ENCODE data around the gene CMTM6. TPM values are rescaled to one million over a fixed set of nuclear protein-coding genes. Genes with fewer than 3 reads are reported as not detected.
"Not testable (repeated sequence)": the region's sequence is repeated elsewhere in the genome, so short reads cannot be mapped to it uniquely, and the experiment has no call there.

The CMTM6 gene
- total RNA-seq, 2 experiments from 2014 or later: 33.6 to 48.0 TPM

DNA sequence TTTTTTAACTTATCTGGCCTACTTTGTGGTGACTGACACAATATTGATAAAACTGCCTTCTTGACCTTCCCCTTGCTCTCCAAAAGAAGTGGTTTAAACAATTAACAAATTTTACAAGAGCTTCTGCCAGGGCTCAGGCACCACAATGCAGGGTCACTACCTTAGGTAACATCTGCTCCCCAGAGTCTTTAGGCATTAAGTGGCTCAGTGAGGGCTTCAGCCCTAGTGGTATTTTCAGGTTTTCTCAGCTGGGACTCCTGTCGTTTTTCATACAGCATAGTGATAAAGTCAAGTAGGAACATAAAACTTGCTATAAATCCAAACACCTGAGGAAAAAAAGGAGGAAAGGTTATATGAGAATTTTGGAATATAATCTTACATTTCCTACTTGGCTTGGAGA lies 18.9 kb downstream of the CMTM6 start:
- ATAC-seq: no peak
- intact Hi-C loops (cut with DNase I, micrococcal nuclease): no loop called here
- no peak for DNase-seq
- CTCF ChIA-PET: interaction anchor here (1.3 kb wide), 1 partner anchor 18 kb away, joined by 4 read pairs; no protein-coding TSS in a partner anchor
- H3K9me3 Mint-ChIP-seq (ENCODE audit: low read depth): no peaks in the 10 kb centered on the region
- POLR2A ChIA-PET: no interaction called here
- H3K4me1 Mint-ChIP-seq: peaks cover 26% of the 10 kb centered on the region
- no peak overlapping the region for H3K4me3 Mint-ChIP-seq
- no peak overlapping the region for H3K27ac Mint-ChIP-seq
- peaks cover 65% of the 10 kb centered on the region for H3K36me3 Mint-ChIP-seq (ENCODE audit: low read depth)
- no peaks in the 10 kb centered on the region for H3K27me3 Mint-ChIP-seq

DNA sequence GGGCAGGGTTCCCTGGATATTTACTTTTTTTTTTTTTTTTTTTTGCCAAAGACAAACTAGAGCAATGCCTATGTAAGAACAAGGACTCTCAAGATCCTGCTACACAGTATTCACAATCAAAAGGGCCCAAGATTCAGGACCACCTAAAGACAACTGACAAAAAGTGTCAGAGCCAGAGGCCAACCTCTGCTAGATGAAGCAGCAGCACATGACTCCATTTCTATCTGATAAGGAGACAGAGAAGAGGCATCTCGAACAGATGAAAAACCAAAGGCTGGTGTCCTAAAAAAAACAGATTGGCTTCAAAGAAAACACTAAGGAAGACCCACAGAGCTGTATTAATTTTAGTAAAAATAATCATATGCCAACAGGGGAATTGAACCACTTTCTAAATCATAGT lies 20.0 kb downstream of the CMTM6 start:
- no peaks in the 10 kb centered on the region for H3K9me3 Mint-ChIP-seq (ENCODE audit: low read depth)
- ChIA-PET POLR2A (no interaction called here), CTCF (interaction anchor here (1.0 to 1.3 kb wide), 3 partner anchors 13 to 305 kb away, joined by 3 to 5 read pairs (median 5); no protein-coding TSS in a partner anchor)
- H3K27me3 Mint-ChIP-seq: no peaks in the 10 kb centered on the region
- intact Hi-C loops (cut with DNase I, micrococcal nuclease): no loop called here
- H3K36me3 Mint-ChIP-seq (ENCODE audit: low read depth): peaks cover 63% of the 10 kb centered on the region
- peaks cover 28% of the 10 kb centered on the region for H3K4me1 Mint-ChIP-seq
- no peak overlapping the region for H3K4me3 Mint-ChIP-seq
- H3K27ac Mint-ChIP-seq: no peak overlapping the region
- DNase-seq: no peak
- no peak for ATAC-seq

DNA sequence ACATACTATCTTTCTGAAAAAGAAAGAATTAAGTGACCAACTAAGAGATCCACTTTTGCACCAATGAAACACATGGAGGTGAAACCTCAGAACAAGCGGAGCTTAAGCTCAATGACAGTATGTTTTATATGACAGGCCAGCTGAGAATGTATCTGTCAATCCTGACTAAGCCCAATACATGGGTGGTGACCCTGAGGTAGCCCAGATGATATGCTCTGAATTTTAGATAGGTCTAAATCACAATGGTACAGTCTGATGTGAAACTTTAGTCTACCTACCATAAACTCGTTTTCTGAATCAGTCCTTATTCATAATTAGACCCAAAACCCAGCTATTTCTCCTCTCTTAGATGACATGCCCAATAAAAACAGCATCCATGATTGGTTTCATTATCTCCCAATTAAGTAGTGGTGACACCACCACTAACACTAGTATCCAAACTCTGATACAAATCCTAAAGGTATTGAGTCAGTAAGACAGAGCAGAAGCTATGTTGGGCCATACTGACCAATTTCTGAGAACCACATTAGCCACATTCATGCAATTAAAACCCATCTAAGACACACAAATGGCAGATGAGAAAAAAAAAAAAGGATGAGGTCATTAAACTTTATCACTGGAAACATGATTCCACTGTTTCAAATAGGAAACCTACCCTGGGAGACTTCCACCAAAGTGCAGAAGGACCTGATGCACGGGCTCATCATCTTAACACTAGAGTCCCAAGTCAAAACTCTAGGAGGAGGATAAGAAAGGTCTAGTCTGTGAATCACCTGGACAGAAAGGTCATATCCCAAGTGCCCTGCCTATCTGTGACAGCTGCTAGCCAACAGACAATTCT lies 20.6 kb downstream of the CMTM6 start:
- Mint-ChIP-seq H3K4me1 (peaks cover 32% of the 10 kb centered on the region), H3K9me3 (ENCODE audit: low read depth) (no peaks in the 10 kb centered on the region), H3K27me3 (no peaks in the 10 kb centered on the region), H3K4me3 (no peak overlapping the region), H3K36me3 (ENCODE audit: low read depth) (peaks cover 67% of the 10 kb centered on the region), H3K27ac (no peak overlapping the region)
- DNase-seq: no peak
- peak; percentile 85 for ATAC-seq
- intact Hi-C loops (cut with DNase I, micrococcal nuclease): no loop called here
- CTCF ChIA-PET: interaction anchor here (1.1 to 1.3 kb wide), 3 partner anchors 12 to 305 kb away, joined by 4 to 5 read pairs (median 5); no protein-coding TSS in a partner anchor
- POLR2A ChIA-PET: no interaction called here

DNA sequence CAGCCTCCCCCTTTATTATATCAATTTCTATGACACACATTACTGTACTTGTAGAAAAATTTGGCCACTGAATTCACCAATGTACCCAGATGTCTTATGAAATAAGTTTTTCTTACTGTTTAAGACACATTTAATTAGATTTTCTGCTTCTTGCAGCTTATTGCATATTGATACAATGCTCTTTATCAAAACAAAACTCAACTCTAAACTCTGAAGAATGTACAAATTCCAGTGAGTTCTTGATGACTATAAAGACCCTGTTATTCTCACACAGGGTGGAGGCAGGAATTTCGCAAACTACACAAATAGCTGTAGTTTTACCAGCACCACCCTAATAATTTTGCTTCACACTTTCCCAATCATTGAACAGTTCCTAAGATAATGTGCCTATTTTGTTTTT lies 22.0 kb downstream of the CMTM6 start:
- H3K36me3 Mint-ChIP-seq (ENCODE audit: low read depth): peaks cover 64% of the 10 kb centered on the region
- no peak overlapping the region for H3K4me3 Mint-ChIP-seq
- no peak for ATAC-seq
- H3K27me3 Mint-ChIP-seq: no peaks in the 10 kb centered on the region
- DNase-seq: no peak
- peaks cover 35% of the 10 kb centered on the region for H3K4me1 Mint-ChIP-seq
- CTCF ChIA-PET: no interaction called here
- H3K27ac Mint-ChIP-seq: no peak overlapping the region
- no peaks in the 10 kb centered on the region for H3K9me3 Mint-ChIP-seq (ENCODE audit: low read depth)
- POLR2A ChIA-PET: interaction anchor here (0.6 kb wide), 1 partner anchor 70 kb away, joined by 7 read pairs; no protein-coding TSS in a partner anchor
- intact Hi-C loops (cut with DNase I, micrococcal nuclease): no loop called here

DNA sequence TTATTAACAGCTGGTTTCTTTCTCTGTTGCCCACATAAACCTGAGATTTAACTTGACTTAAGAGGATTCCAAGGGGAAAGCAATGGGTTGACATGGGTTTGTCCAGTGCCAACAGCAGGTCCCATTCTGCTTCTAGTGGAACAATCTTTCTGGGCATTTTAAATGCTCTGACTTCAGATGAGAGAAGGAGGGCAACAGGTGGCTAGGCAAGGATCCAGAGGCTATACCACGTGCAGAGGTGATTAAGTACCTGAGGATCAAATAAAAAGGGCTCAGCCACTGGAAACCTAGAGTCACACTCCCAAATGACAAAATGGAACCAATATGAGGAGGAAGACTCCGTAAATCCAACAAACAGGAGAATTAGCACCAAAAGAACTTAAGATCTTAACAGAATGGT lies 28.5 kb downstream of the CMTM6 start:
- intact Hi-C loops (cut with DNase I, micrococcal nuclease): no loop called here
- ChIA-PET POLR2A (no interaction called here), CTCF (interaction anchor here (1.5 kb wide), 1 partner anchor 99 kb away, joined by 4 read pairs; no protein-coding TSS in a partner anchor)
- Mint-ChIP-seq H3K36me3 (ENCODE audit: low read depth) (peaks cover 42% of the 10 kb centered on the region), H3K9me3 (ENCODE audit: low read depth) (no peaks in the 10 kb centered on the region), H3K27ac (no peak overlapping the region), H3K27me3 (no peaks in the 10 kb centered on the region), H3K4me1 (peaks cover 48% of the 10 kb centered on the region), H3K4me3 (no peak overlapping the region)
- DNase-seq (no peak), ATAC-seq (no peak)

DNA sequence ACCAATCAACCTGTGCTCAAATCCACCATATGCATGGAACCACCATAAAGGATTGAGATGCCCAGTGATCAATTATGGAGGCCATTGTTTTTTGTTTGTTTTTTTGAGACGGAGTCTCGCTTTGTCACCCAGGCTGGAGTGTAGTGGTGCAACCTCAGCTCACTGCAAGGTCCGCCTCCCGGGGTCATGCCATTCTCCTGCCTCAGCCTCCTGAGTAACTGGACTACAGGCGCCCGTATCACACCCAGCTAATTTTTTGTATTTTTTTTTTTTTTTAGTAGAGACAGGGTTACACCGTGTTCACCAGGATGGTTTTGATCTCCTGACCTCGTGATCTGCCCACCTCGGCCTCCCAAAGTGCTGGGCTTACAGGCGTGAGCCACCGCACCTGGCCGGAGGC lies 30.5 kb downstream of the CMTM6 start:
- CTCF ChIA-PET: interaction anchor here (1.1 kb wide), 1 partner anchor 13 kb away, joined by 3 read pairs; no protein-coding TSS in a partner anchor
- POLR2A ChIA-PET; H3K27ac Mint-ChIP-seq; ATAC-seq; H3K4me3 Mint-ChIP-seq; H3K9me3 Mint-ChIP-seq (ENCODE audit: low read depth); intact Hi-C loops (cut with DNase I, micrococcal nuclease); DNase-seq; H3K27me3 Mint-ChIP-seq: not testable (repeated sequence)
- peaks cover 26% of the 10 kb centered on the region for H3K36me3 Mint-ChIP-seq (ENCODE audit: low read depth)
- peaks cover 49% of the 10 kb centered on the region for H3K4me1 Mint-ChIP-seq

DNA sequence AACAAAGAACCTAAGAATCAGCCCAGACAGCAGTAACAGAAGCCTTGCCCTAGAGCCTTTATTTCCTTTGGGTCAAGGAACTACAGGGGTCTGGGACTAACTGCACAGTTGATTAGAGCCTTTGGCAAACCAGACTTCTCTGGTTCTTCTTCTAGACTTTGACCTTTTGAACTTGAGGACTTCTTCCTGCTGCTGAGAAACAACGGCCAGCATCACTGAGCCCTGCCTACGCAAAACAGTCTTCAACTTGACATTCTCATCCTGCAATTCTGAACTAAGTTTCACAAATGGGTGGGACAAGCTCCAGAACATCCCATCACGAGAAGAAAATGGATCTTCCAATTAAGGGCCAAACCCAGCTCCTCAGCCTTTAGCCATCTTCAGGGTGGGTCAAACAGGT lies 31.4 kb downstream of the CMTM6 start:
- intact Hi-C loops (cut with DNase I, micrococcal nuclease): no loop called here
- Mint-ChIP-seq H3K4me1 (peaks cover 44% of the 10 kb centered on the region), H3K9me3 (ENCODE audit: low read depth) (no peaks in the 10 kb centered on the region), H3K27me3 (no peaks in the 10 kb centered on the region), H3K4me3 (no peak overlapping the region), H3K27ac (peak overlapping the region; percentile 80), H3K36me3 (ENCODE audit: low read depth) (peaks cover 21% of the 10 kb centered on the region)
- no peak for DNase-seq
- ATAC-seq: no peak
- ChIA-PET CTCF (interaction anchor here (0.9 to 1.3 kb wide), 2 partner anchors 81 to 174 kb away, joined by 3 read pairs; no protein-coding TSS in a partner anchor), POLR2A (no interaction called here)

DNA sequence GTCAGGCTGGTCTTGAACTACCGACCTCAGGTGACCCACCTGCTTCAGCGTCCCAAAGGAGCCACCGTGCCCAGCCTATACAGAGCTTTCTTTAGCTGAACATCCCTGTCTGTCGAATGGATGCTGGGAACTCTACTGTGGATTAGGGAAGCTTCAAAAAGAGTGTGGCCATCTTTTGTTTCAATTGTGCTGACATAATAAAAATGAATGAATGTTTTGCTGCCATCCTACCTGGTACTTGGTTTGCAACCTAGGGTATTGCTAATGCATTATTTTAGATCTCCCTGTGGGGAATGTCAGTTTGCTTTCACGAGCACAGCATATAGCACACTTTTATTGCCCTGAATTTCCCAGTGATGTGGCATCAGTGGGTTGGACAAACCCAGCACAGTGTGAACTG lies 32.3 kb downstream of the CMTM6 start:
- ChIA-PET POLR2A (interaction anchor here (0.9 to 1.0 kb wide), 2 partner anchors 56 to 96 kb away, joined by 3 to 5 read pairs; no protein-coding TSS in a partner anchor), CTCF (interaction anchor here (0.6 to 4.8 kb wide), 14 partner anchors 11 to 1286 kb away, joined by 3 to 88 read pairs (median 3); no protein-coding TSS in a partner anchor)
- Mint-ChIP-seq H3K9me3 (ENCODE audit: low read depth) (no peaks in the 10 kb centered on the region), H3K27ac (peak overlapping the region; percentile 6), H3K4me1 (peaks cover 51% of the 10 kb centered on the region), H3K4me3 (no peak overlapping the region), H3K36me3 (ENCODE audit: low read depth) (peaks cover 23% of the 10 kb centered on the region), H3K27me3 (no peaks in the 10 kb centered on the region)
- intact Hi-C loops (cut with DNase I, micrococcal nuclease): no loop called here
- DNase-seq (no peak), ATAC-seq (no peak)

DNA sequence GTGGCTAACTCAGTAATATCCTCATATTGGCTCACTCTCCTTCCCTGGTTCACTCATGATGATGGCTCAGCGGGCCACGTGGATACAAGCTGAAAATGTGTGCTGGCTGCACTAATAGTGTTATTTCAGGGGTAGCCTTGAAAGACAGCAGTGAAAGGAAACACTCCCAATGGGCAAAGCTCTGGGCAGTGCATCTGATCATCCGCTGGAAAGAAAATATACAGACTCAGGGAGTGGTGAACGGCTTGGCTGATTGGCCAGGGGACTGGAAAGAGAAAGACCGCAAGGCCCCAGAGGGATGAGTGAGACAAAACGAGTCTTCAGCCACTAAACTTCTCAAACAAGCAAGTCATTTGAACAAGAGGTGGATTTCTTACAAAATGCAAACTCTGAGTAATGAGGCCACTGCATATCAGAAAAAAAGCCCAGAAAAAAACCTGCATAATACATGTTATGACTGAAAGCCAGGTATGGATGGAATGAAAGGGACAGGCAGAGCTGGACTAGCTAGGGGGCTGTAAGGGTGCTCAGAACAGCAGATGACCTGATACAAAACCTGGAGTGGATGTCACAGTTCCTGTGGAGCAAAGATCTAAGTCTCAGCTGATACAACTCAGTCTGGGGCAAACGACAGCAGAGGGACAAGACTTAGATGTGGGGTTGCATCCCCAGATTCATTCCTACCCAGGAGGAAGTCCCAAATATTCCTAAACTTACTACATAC lies 33.3 kb downstream of the CMTM6 start:
- H3K36me3 Mint-ChIP-seq (ENCODE audit: low read depth): peaks cover 22% of the 10 kb centered on the region
- H3K4me3 Mint-ChIP-seq: no peak overlapping the region
- peak overlapping the region; percentile 56 for H3K27ac Mint-ChIP-seq
- CTCF ChIA-PET: interaction anchor here (0.5 to 4.8 kb wide), 18 partner anchors 9 to 1013 kb away, joined by 3 to 88 read pairs (median 4); no protein-coding TSS in a partner anchor
- DNase-seq (no peak), ATAC-seq (peak; percentile 58)
- no peaks in the 10 kb centered on the region for H3K9me3 Mint-ChIP-seq (ENCODE audit: low read depth)
- peaks cover 51% of the 10 kb centered on the region for H3K4me1 Mint-ChIP-seq
- POLR2A ChIA-PET: interaction anchor here (0.6 to 1.0 kb wide), 4 partner anchors 55 to 1993 kb away, joined by 3 to 8 read pairs (median 6); no protein-coding TSS in a partner anchor
- no peaks in the 10 kb centered on the region for H3K27me3 Mint-ChIP-seq
- intact Hi-C loops (cut with DNase I, micrococcal nuclease): loop anchor here (2.0 to 5.0 kb wide), 3 partner anchors 37 to 293 kb away; no protein-coding TSS in a partner anchor

DNA sequence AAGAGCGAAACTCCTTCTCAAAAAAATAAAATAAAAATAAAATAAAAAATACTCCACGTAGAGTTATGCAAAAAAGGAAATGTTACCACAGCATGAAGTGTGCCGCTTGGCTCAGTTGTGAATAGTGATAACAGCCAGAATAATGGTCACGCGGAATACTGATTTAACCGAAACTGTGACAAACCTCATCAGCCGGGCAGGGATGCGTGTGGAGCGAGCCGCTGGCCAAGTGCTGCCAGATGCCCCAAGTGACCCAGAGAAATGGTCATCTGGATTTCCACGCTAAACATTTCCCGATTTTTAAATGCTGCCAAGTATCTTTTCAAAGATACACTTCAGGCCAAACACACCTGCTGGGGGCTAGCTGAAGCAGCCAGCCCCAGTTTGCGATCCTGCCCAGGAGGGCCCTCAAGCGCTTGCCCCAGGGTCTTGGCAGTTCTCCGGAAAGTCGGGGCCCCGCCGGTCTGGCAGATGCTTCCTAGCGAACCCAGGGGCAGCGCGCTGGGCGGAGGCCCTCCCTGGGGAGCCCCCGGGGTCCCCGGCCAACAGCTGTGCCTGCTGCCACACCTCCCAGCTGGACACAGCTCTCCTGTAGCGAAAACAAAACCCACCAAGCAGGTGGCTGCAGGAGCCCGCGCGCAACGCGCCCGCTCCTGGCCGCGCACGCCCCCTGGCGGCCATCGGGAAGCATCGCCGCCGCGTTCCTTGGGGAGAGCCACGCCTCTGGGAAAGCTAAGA lies 35.1 kb downstream of the CMTM6 start:
- intact Hi-C loops (cut with DNase I, micrococcal nuclease): loop anchor here (1.0 to 5.0 kb wide), 6 partner anchors 35 to 291 kb away; no protein-coding TSS in a partner anchor
- no peaks in the 10 kb centered on the region for H3K27me3 Mint-ChIP-seq
- H3K27ac Mint-ChIP-seq: no peak overlapping the region
- no peaks in the 10 kb centered on the region for H3K9me3 Mint-ChIP-seq (ENCODE audit: low read depth)
- peaks cover 11% of the 10 kb centered on the region for H3K36me3 Mint-ChIP-seq (ENCODE audit: low read depth)
- CTCF ChIA-PET: interaction anchor here (0.6 to 4.8 kb wide), 43 partner anchors 11 to 415 kb away, joined by 3 to 88 read pairs (median 5); partner anchors contain the start of genes CMTM6 and CMTM7
- peak; percentile 84 for DNase-seq
- H3K4me1 Mint-ChIP-seq: peaks cover 45% of the 10 kb centered on the region
- peak; percentile 77 for ATAC-seq
- H3K4me3 Mint-ChIP-seq: no peak overlapping the region
- POLR2A ChIA-PET: interaction anchor here (0.6 to 1.0 kb wide), 3 partner anchors 34 to 96 kb away, joined by 3 read pairs; no protein-coding TSS in a partner anchor

Data from activated CD4-positive, alpha-beta T cell treated with anti-CD3 and anti-CD28 coated beads for 36 hours (primary cell).